Measurements from ENCODE around the gene LRRC32.
A peak's percentile ranks its signal among the peaks of the same experiment; 100 is the strongest.

Gene LRRC32

GRCh38 chr11:76698321-76699043 is 27.9 kb upstream of the LRRC32 start:
- DNase-seq, result no peak

GRCh38 chr11:76696756-76697155 is 26.2 kb upstream of the LRRC32 start:
- no peak for DNase-seq

GRCh38 chr11:76695771-76696170 is 25.2 kb upstream of the LRRC32 start:
- no peak for DNase-seq

- DNase-seq, result no peak
Observed at GRCh38 chr11:76695133-76695532, 24.6 kb upstream of the LRRC32 start.

- no peak for DNase-seq
Observed at GRCh38 chr11:76694664-76695063, 24.1 kb upstream of the LRRC32 start.

GRCh38 chr11:76693806-76694205 is 23.3 kb upstream of the LRRC32 start:
- DNase-seq, result no peak

GRCh38 chr11:76692956-76693355 is 22.4 kb upstream of the LRRC32 start:
- no peak for DNase-seq

- no peak for DNase-seq
Observed at GRCh38 chr11:76691655-76692054, 21.1 kb upstream of the LRRC32 start.

GRCh38 chr11:76690736-76691135 is 20.2 kb upstream of the LRRC32 start:
- no peak for DNase-seq

GRCh38 chr11:76689313-76690260 is 19.0 kb upstream of the LRRC32 start:
- no peak for DNase-seq

- no peak for DNase-seq
Observed at GRCh38 chr11:76688146-76688545, 17.6 kb upstream of the LRRC32 start.

- DNase-seq, result no peak
Observed at GRCh38 chr11:76686261-76687079, 15.9 kb upstream of the LRRC32 start.

- no peak for DNase-seq
Observed at GRCh38 chr11:76685831-76686230, 15.3 kb upstream of the LRRC32 start.

- DNase-seq, result no peak
Observed at GRCh38 chr11:76685237-76685636, 14.7 kb upstream of the LRRC32 start.

GRCh38 chr11:76684516-76684915 is 14.0 kb upstream of the LRRC32 start:
- DNase-seq, result no peak

GRCh38 chr11:76683161-76684095 is 12.9 kb upstream of the LRRC32 start:
- no peak for DNase-seq

GRCh38 chr11:76682684-76683083 is 12.1 kb upstream of the LRRC32 start:
- DNase-seq, result no peak

- DNase-seq, result no peak
Observed at GRCh38 chr11:76682106-76682505, 11.6 kb upstream of the LRRC32 start.

- peak; percentile 75 for DNase-seq
Observed at GRCh38 chr11:76680518-76681425, 10.2 kb upstream of the LRRC32 start.

GRCh38 chr11:76678321-76678720 is 7.8 kb upstream of the LRRC32 start:
- DNase-seq, result no peak

- no peak for DNase-seq
Observed at GRCh38 chr11:76677458-76677765, 6.9 kb upstream of the LRRC32 start.

Data from left hindlimb (tissue), 1 donor.